ENCODE measurements around the gene PDE6G.
A peak's percentile ranks its signal among the peaks of the same experiment; 100 is the strongest.

PDE6G gene

GRCh38 chr17:81647640-81648012 lies 8.7 kb downstream of the PDE6G start:
- Histone ChIP-seq H3K4me3 (ENCODE audit: low read depth, low read length) (no peak overlapping the region), H3K36me3 (ENCODE audit: control insufficient read depth in 2 of 2, insufficient read depth in 1 of 2, low read length in 2 of 2) (peaks cover 0 to 6% of the 10 kb centered on the region in 2 experiments; a peak in 1 of 3 replicates), H3K4me1 (ENCODE audit: control insufficient read depth, insufficient read depth, low read length) (no peaks in the 10 kb centered on the region), H3K9me3 (ENCODE audit: control insufficient read depth, insufficient read depth, low read depth, low read length) (no peaks in the 10 kb centered on the region), H3K27ac (ENCODE audit: extremely low read depth, low read depth, low read length) (no peak overlapping the region)
- ChIA-PET POLR2A (interaction anchor here (0.6 to 2.0 kb wide), 3 partner anchors 8 to 33 kb away, joined by 3 to 10 read pairs (median 5); no protein-coding TSS in a partner anchor), CTCF (no interaction called here)
- TF ChIP-seq ZFP3 (tag by site-specific recombination; IDR thresholded peaks at IDR 0.05; ENCODE audit: low read depth) (no peak), ZBTB44 (tag by site-specific recombination; IDR thresholded peaks at IDR 0.05) (peak; percentile 45; the same call in 1 of the 2 replicates), ZBTB11 (tag by site-specific recombination; conservative IDR thresholded peaks at IDR 0.05; ENCODE audit: low read depth) (no peak)

DNA sequence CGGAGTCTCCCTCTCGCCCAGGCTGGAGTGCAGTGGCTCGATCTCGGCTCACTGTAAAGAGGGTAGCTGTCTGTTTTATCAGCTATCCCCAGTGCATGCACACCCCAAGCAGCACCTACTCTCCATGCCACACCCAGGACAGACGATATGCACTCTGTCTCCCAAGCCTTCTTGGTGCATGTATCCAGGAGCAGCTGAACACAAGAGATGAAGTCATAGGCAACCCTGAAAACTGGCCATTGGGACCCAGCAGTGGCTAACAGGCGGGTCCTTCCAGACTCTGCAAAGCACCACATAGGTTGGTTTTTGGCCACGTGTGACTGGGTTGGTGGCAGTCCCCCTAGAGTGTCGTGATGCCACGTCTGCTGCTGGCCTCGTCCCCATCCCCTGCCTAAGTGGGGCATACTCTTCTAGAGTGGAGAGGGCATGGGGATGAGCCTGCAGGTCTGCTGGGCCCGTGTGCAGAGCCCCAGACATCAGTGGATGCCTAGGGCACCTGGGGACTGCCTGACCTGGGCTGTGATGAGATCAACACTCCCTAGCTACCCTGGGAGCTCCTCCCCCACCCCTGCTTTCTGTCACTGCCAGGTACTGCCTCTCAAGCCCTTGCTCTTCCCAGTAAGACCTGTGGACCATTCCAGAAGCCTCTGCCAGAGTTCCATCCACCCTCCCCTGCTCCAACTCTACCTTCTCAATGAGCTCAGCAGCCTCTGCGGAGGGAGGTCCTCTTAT lies 9.3 kb downstream of the PDE6G start:
- H3K36me3 ChIP-seq (ENCODE audit: control insufficient read depth in 2 of 2, insufficient read depth in 1 of 2, low read length in 2 of 2): peaks cover 0 to 6% of the 10 kb centered on the region in 2 experiments; a peak in 1 of 3 replicates
- CTCF ChIA-PET: interaction anchor here (1.5 kb wide), 1 partner anchor 46 kb away, joined by 4 read pairs; no protein-coding TSS in a partner anchor
- POLR2A ChIA-PET: interaction anchor here (0.6 to 2.0 kb wide), 6 partner anchors 9 to 401 kb away, joined by 3 to 10 read pairs (median 4); no protein-coding TSS in a partner anchor

More for the DNA sequence above, 9.3 kb downstream of the PDE6G start:
- H3K27ac ChIP-seq (ENCODE audit: extremely low read depth, low read depth, low read length): no peak overlapping the region
- no peak overlapping the region for H3K4me3 ChIP-seq (ENCODE audit: low read depth, low read length)
- H3K9me3 ChIP-seq (ENCODE audit: control insufficient read depth, insufficient read depth, low read depth, low read length): no peaks in the 10 kb centered on the region
- no peaks in the 10 kb centered on the region for H3K4me1 ChIP-seq (ENCODE audit: control insufficient read depth, insufficient read depth, low read length)
- TF ChIP-seq ZBTB48 (tag by site-specific recombination; IDR thresholded peaks at IDR 0.05) (peak; percentile 55; the same call in 1 of the 2 replicates), ZNF146 (tag by site-specific recombination; IDR thresholded peaks at IDR 0.05) (no peak), KLF10 (tag by site-specific recombination; IDR thresholded peaks at IDR 0.05) (no peak), PRDM6 (tag by site-specific recombination; IDR thresholded peaks at IDR 0.05) (no peak), ZFP41 (tag by site-specific recombination; IDR thresholded peaks at IDR 0.05; ENCODE audit: borderline replicate concordance) (no peak), ZNF558 (tag by site-specific recombination; IDR thresholded peaks at IDR 0.05) (no peak), ZNF341 (tag by site-specific recombination; IDR thresholded peaks at IDR 0.05; ENCODE audit: low read depth) (peak; percentile 39; the same call in 1 of the 2 replicates), ZSCAN30 (tag by site-specific recombination; IDR thresholded peaks at IDR 0.05) (no peak), HIC1 (tag by site-specific recombination; IDR thresholded peaks at IDR 0.05) (no peak), GLIS2 (tag by site-specific recombination; IDR thresholded peaks at IDR 0.05) (0 out of 2 replicates have a peak, but pooled peaks have one; percentile 14)
- TF ChIP-seq, protein P1, sequence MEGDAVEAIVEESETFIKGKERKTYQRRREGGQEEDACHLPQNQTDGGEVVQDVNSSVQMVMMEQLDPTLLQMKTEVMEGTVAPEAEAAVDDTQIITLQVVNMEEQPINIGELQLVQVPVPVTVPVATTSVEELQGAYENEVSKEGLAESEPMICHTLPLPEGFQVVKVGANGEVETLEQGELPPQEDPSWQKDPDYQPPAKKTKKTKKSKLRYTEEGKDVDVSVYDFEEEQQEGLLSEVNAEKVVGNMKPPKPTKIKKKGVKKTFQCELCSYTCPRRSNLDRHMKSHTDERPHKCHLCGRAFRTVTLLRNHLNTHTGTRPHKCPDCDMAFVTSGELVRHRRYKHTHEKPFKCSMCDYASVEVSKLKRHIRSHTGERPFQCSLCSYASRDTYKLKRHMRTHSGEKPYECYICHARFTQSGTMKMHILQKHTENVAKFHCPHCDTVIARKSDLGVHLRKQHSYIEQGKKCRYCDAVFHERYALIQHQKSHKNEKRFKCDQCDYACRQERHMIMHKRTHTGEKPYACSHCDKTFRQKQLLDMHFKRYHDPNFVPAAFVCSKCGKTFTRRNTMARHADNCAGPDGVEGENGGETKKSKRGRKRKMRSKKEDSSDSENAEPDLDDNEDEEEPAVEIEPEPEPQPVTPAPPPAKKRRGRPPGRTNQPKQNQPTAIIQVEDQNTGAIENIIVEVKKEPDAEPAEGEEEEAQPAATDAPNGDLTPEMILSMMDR (tag by site-specific recombination; IDR thresholded peaks at IDR 0.05): no peak
- TF ChIP-seq, protein P2, sequence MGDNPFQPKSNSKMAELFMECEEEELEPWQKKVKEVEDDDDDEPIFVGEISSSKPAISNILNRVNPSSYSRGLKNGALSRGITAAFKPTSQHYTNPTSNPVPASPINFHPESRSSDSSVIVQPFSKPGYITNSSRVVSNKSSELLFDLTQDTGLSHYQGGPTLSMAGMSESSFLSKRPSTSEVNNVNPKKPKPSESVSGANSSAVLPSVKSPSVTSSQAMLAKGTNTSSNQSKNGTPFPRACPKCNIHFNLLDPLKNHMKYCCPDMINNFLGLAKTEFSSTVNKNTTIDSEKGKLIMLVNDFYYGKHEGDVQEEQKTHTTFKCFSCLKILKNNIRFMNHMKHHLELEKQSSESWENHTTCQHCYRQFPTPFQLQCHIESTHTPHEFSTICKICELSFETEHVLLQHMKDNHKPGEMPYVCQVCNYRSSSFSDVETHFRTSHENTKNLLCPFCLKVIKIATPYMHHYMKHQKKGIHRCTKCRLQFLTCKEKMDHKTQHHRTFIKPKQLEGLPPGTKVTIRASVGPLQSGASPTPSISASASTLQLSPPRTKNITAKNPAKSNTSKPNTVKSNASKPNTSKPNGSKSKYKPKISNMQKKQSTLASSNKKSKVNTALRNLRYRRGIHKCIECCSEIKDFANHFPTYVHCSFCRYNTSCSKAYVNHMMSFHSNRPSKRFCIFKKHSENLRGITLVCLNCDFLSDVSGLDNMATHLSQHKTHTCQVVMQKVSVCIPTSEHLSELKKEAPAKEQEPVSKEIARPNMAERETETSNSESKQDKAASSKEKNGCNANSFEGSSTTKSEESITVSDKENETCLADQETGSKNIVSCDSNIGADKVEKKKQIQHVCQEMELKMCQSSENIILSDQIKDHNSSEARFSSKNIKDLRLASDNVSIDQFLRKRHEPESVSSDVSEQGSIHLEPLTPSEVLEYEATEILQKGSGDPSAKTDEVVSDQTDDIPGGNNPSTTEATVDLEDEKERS (tag by site-specific recombination; IDR thresholded peaks at IDR 0.05): no peak
- TF ChIP-seq, protein P3, sequence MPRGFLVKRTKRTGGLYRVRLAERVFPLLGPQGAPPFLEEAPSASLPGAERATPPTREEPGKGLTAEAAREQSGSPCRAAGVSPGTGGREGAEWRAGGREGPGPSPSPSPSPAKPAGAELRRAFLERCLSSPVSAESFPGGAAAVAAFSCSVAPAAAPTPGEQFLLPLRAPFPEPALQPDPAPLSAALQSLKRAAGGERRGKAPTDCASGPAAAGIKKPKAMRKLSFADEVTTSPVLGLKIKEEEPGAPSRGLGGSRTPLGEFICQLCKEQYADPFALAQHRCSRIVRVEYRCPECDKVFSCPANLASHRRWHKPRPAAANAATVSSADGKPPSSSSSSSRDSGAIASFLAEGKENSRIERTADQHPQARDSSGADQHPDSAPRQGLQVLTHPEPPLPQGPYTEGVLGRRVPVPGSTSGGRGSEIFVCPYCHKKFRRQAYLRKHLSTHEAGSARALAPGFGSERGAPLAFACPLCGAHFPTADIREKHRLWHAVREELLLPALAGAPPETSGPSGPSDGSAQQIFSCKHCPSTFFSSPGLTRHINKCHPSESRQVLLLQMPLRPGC (tag by site-specific recombination; IDR thresholded peaks at IDR 0.05): no peak
